Kidney (tissue), 14 donors: ENCODE results near the gene SLC6A3. TPM values are rescaled to one million over a fixed set of nuclear protein-coding genes. Genes with fewer than 3 reads are reported as not detected.

ENCODE experiments used
- DNase-seq, 5 donors: peaks; one replicate each; pipeline ENCODE4 v3.0.0-alpha.2; 2013 to 2020
- FAIRE-seq: peaks from 2 replicates; lab custom pipeline; 2012; peaks lifted over from hg19 to GRCh38; lab: Jason Lieb, UNC
- H3K27ac ChIP-seq, 2 donors: one replicate each; pipeline ENCODE4 v1.7.0; 2013; ENCODE audit warnings: low read depth in 2 of 2, low read length in 2 of 2, inconsistent platforms in 1 of 2
- H3K27me3 ChIP-seq: one replicate; pipeline ENCODE4 v1.7.1; 2013; ENCODE audit warnings: low read length, inconsistent platforms; ENCODE audit not compliant: control insufficient read depth, insufficient read depth
- H3K36me3 ChIP-seq, 3 donors: one replicate each; pipeline versions ENCODE4 v1.7.0 to v1.7.1; 2013; ENCODE audit warnings: low read length in 3 of 3, control low read depth in 1 of 3, inconsistent platforms in 1 of 3; ENCODE audit not compliant: insufficient read depth in 3 of 3, control insufficient read depth in 2 of 3
- H3K4me1 ChIP-seq, 3 donors: one replicate each; pipeline versions ENCODE4 v1.7.0 to v1.7.1; 2013; ENCODE audit warnings: low read length in 3 of 3, inconsistent platforms in 1 of 3, low read depth in 1 of 3; ENCODE audit not compliant: control insufficient read depth in 2 of 3, insufficient read depth in 2 of 3
- H3K4me3 ChIP-seq, 3 donors: one replicate each; pipeline versions ENCODE4 v1.7.0 to v1.8.1; 2013; ENCODE audit warnings: low read length in 3 of 3, control low read depth in 1 of 3, inconsistent platforms in 1 of 3
- H3K9ac ChIP-seq, 3 donors: one replicate each; pipeline versions ENCODE4 v1.7.0 to v1.7.1; 2013; ENCODE audit warnings: low read length in 3 of 3, control low read depth in 1 of 3, inconsistent platforms in 1 of 3
- H3K9me3 ChIP-seq, 3 donors: one replicate each; pipeline versions ENCODE4 v1.7.0 to v1.7.1; 2013; ENCODE audit warnings: low read length in 3 of 3, control low read depth in 1 of 3, inconsistent platforms in 1 of 3; ENCODE audit not compliant: control insufficient read depth in 2 of 3, insufficient read depth in 1 of 3
- intact Hi-C: fragments of 100-400 bp; cut with DNase I; formaldehyde crosslinking; loops from one replicate; pipeline ENCODE4 v1.11.1; 2022
- polyA plus RNA-seq: library from polyadenylated mRNA; stranded (reverse); fragments of 350-450 nt; fragmentation: Illumina TruSeq; extraction: RNeasy Lipid Tissue Mini Kit (QIAGEN cat#74804); gene quantifications from one replicate; pipeline ENCODE4 v1.2.3, GENCODE V29; 2014; ENCODE audit warnings: low read depth, low replicate concordance; ENCODE audit not compliant: insufficient read depth
- total RNA-seq: library from RNA; stranded (reverse); fragmentation: NEBNext Ultra II Directional; extraction: Animal tissue kit (Norgen Biotek cat#: 25700); gene quantifications from one replicate; pipeline ENCODE4 v1.2.1, GENCODE V29; 2021
- TF ChIP-seq, protein P1 (sequence below): IDR thresholded peaks from 3 replicates; pipeline ENCODE4 v1.5.1; 2012; ENCODE audit warnings: mild to moderate bottlenecking, moderate library complexity, borderline replicate concordance; ENCODE audit not compliant: insufficient read depth; ENCODE audit errors: extremely low read depth
- donor health status: control.
- donor health status: control.
- donor health status: control.
- donor health status: control.
- donor health status: control.
- donor health status: DM: yes; HTN: yes; CAD: no.
- donor health status: Normal renal cell carcinoma (clear cell type).

Gene SLC6A3
- total and polyA plus RNA-seq, 2 donors from 2014 or later = 0.09 to 0.54 TPM

DNA sequence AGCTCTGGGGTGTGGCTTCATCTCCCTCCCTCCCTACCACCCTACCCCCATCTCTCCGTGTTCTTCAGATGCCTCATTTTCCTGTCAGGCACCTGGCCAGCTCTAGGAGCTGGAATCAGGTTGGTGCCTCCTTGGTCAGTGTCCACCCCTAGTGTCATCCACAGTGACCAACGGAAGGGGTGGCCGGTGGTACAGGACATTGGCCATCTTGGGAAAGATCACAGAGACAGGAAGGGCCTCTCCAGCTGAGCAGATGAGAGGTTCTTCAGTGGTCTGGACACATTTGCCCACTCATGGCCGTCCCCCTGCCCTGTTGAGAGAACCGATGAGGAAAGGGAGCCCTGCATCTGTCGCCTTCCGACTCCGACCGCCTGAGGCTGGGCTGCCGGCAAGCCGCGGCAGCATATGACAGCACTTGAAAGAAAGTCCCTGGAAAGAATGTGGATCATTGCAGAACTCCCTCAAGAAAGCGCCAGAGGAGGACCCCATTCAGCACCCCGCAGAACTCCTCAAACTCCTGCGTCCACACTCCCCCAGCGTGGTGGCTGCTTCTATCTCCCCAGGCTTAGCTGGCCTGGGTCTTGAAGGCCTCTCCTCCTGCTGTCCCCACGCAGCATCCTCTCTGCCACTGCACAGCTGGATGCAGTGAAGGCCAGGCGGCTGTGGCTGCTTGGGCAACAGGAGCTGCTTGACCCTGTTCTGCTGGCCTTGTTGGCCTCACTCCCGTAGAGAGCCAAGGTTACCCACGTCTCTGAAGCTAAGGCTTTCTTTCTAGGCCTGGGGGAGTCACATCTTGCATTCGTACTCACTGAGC, 98.4 kb downstream of the SLC6A3 start:
- Histone ChIP-seq H3K9me3 (no peaks in the 10 kb centered on the region), H3K27ac (no peak overlapping the region), H3K27me3 (no peaks in the 10 kb centered on the region), H3K9ac (no peak overlapping the region), H3K36me3 (peaks cover 0 to 6% (median 2%) of the 10 kb centered on the region in 3 donors), H3K4me3 (no peak overlapping the region), H3K4me1 (peaks cover 0 to 19% (median 8%) of the 10 kb centered on the region in 3 donors)
- peak in 1 of 5 donors; percentile 61 for DNase-seq
- intact Hi-C loops = no loop called here
- FAIRE-seq = no peak
- TF ChIP-seq, protein P1, sequence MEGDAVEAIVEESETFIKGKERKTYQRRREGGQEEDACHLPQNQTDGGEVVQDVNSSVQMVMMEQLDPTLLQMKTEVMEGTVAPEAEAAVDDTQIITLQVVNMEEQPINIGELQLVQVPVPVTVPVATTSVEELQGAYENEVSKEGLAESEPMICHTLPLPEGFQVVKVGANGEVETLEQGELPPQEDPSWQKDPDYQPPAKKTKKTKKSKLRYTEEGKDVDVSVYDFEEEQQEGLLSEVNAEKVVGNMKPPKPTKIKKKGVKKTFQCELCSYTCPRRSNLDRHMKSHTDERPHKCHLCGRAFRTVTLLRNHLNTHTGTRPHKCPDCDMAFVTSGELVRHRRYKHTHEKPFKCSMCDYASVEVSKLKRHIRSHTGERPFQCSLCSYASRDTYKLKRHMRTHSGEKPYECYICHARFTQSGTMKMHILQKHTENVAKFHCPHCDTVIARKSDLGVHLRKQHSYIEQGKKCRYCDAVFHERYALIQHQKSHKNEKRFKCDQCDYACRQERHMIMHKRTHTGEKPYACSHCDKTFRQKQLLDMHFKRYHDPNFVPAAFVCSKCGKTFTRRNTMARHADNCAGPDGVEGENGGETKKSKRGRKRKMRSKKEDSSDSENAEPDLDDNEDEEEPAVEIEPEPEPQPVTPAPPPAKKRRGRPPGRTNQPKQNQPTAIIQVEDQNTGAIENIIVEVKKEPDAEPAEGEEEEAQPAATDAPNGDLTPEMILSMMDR = no peak

DNA sequence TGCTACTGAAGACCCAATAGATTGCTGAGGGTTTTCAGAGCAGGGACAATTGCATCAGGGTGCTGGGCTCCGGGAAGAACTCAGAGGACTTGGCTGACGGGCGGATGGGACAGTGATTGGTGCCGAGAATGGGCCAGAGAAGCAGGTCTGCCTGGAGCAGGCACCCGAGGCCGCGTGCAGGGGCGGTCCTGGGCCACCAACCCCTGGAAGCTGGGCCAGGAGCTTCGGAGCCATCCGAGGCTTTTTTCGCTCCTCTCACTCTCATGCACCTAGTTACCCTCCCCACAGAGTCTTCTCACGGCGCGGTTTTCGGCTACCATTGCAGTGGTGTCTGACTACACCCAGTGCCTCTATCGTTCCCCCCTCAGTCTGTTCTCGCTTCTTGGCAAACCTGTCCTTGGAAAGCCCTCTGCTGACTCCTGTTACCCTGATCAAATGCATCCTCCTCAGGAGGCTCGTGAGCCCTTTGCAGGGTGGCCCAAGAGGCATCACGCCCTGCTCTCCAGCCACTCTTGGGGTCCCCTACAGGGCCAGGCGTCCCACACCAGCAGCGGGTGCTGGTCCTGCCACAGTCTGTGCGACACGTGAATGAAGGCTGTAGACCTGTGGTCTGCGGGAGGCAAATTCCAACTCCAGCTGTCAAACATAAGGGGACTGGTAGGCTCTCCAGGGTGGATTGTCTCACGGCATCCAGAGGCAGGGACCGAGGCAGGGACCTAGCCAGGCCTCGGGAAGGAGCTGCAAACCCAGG, 99.2 kb downstream of the SLC6A3 start:
- peak overlapping the region; percentile 71 to 97 (median 82) for H3K4me3 ChIP-seq
- DNase-seq = peak in 1 of 5 donors; percentile 60

DNA sequence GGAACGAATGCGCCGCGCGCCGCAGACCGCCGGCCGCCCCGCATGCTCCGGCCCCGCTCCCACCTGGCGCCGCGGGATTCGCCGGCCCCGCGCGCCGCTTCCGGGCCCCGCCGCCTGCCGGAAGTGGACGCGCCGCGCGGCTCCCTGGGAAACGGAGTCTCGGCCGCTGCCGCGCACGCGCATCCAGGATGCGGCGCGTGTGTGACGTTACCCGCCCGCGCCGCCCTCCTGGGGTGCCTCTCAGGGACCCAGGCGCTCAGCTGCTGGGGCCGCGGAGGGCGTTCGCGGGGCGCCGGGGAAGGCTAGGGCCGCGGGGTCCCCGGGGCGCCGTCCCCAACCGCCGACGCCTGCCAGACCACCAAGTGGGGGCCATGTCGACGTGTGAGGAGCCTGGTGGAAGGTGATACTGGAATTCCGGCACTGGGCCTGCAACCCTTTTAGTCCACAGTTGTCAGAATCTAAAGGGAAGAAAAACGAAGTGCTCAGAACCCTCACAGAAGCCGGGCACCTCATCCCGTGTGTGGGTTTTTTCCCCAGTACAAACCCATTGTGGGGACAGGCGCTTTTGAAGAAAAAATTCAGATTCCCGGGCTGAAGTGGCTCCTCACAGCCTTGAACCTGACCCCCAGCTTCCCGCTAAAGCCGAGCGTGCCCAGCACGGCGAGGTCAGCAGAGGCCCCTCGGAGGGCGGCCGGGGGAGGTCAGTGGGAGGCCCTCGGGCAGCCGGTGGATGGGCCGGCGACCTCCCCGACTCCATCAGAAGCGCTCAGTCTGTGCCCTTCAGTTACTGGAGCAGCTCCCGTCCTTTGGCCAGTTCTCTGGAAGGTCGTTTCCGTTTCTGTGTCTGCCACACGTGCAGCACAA, 100.0 kb downstream of the SLC6A3 start, which contains the start of gene CLPTM1L:
TSS of gene CLPTM1L (minus strand) at position 125 of the 864 bp plus-strand sequence. CDS start 258 bp downstream, outside the sequence.
- Histone ChIP-seq H3K9me3 (no peaks in the 10 kb centered on the region), H3K4me3 (peak within 1 kb of the TSS; percentile 82 to 97 (median 87)), H3K4me1 (peaks cover 0 to 22% (median 8%) of the 10 kb centered on the region in 3 donors), H3K36me3 (peaks cover 0 to 18% (median 10%) of the 10 kb centered on the region in 3 donors), H3K27me3 (no peaks in the 10 kb centered on the region), H3K27ac (peak within 1 kb of the TSS; percentile 57 to 78), H3K9ac (peak within 1 kb of the TSS; percentile 50 to 97 (median 62))
- no peak for FAIRE-seq
- peak; percentile 86 to 96 (median 94) for DNase-seq
- TF ChIP-seq, protein P1 = peak; percentile 3
- intact Hi-C loops = no loop called here

More for the DNA sequence above, 99.2 kb downstream of the SLC6A3 start:
- no peak for FAIRE-seq
- Histone ChIP-seq H3K4me1 (peaks cover 0 to 19% (median 8%) of the 10 kb centered on the region in 3 donors), H3K9ac (peak overlapping the region in 2 of 3 donors; percentile 62 to 97), H3K27ac (no peak overlapping the region), H3K9me3 (no peaks in the 10 kb centered on the region), H3K27me3 (no peaks in the 10 kb centered on the region), H3K36me3 (peaks cover 0 to 14% (median 7%) of the 10 kb centered on the region in 3 donors)
- TF ChIP-seq, protein P1 = no peak
- intact Hi-C loops = no loop called here
